ENCODE measurements around the gene CCDC149. TPM values are rescaled to one million over a fixed set of nuclear protein-coding genes. Genes with fewer than 3 reads are reported as not detected.
A peak's percentile ranks its signal among the peaks of the same experiment; 100 is the strongest.

CCDC149 gene
- total and polyA plus RNA-seq, 11 donors, result 5.8 to 14.7 (median 9.9) TPM

DNA sequence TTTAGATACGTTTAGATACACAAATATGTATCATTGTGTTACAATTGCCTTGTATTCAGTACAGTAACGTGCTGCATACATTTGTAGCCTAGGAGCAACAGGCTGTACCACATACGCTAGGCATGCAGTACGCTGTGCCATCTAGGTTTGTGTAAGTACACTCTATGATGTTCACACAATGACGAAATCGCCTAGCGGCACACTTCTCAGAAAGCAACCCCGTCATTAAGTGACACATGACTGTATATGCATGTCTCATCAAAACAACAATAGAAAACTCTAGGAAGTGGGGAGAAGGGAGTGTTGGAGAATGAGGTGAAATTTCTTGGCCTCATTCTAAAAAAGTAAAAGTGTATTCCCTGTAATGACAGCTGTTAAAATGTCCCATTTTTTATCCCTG lies 32.7 kb downstream of the CCDC149 start:
- intact Hi-C loops (cut with DNase I), result no loop called here

DNA sequence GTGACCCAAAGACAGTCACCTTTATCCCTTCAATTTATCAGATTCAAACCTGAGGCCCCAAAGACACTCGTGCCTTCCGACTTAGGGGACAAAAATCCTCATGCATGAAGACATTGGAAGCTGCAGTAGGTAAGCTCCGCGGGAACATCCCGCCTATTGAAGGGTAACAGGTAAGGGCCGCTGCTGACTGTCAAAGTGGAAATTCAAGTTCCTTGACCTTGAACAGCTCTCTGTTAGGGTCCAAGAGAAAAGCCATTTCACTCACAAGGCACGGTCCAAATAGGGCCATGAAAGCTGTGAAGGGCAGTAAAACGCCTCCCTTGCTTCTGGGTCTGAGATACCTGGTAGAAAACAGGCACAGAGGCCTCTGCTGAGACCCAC lies 34.2 kb downstream of the CCDC149 start:
- peak overlapping the region in 1 of 12 donors; percentile 15 for H3K27ac ChIP-seq
- DNase-seq (no peak), ATAC-seq (no peak)
- no peaks in the 10 kb centered on the region for H3K27me3 ChIP-seq
- H3K36me3 ChIP-seq, result peaks cover 0 to 23% (median 7%) of the 10 kb centered on the region in 9 donors
- 78 to 92% (median 85%) methylated on average over 8 of the region's 8 CpGs for WGBS, 4 donors
- no peaks in the 10 kb centered on the region for H3K9me3 ChIP-seq
- intact Hi-C loops (cut with DNase I), result no loop called here
- H3K4me3 ChIP-seq, result no peak overlapping the region
- H3K4me1 ChIP-seq, result peaks cover 0 to 11% (median 0%) of the 10 kb centered on the region in 12 donors
- no peak for TF ChIP-seq POLR2A (IDR thresholded peaks at IDR 0.05)
- TF ChIP-seq, protein P1, sequence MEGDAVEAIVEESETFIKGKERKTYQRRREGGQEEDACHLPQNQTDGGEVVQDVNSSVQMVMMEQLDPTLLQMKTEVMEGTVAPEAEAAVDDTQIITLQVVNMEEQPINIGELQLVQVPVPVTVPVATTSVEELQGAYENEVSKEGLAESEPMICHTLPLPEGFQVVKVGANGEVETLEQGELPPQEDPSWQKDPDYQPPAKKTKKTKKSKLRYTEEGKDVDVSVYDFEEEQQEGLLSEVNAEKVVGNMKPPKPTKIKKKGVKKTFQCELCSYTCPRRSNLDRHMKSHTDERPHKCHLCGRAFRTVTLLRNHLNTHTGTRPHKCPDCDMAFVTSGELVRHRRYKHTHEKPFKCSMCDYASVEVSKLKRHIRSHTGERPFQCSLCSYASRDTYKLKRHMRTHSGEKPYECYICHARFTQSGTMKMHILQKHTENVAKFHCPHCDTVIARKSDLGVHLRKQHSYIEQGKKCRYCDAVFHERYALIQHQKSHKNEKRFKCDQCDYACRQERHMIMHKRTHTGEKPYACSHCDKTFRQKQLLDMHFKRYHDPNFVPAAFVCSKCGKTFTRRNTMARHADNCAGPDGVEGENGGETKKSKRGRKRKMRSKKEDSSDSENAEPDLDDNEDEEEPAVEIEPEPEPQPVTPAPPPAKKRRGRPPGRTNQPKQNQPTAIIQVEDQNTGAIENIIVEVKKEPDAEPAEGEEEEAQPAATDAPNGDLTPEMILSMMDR (IDR thresholded peaks at IDR 0.05), result no peak

More for the DNA sequence above, 32.7 kb downstream of the CCDC149 start:
- Histone ChIP-seq H3K9me3 (no peaks in the 10 kb centered on the region), H3K36me3 (peaks cover 0 to 13% (median 4%) of the 10 kb centered on the region in 9 donors), H3K4me1 (peaks cover 0 to 11% (median 0%) of the 10 kb centered on the region in 12 donors), H3K27ac (no peak overlapping the region), H3K27me3 (no peaks in the 10 kb centered on the region), H3K4me3 (no peak overlapping the region)
- no peak for DNase-seq
- 93 to 96% (median 95%) methylated on average over 8 of the region's 8 CpGs for WGBS, 4 donors
- no peak for ATAC-seq
- TF ChIP-seq, protein P1 (IDR thresholded peaks at IDR 0.05), result no peak
- no peak for TF ChIP-seq POLR2A (IDR thresholded peaks at IDR 0.05)

DNA sequence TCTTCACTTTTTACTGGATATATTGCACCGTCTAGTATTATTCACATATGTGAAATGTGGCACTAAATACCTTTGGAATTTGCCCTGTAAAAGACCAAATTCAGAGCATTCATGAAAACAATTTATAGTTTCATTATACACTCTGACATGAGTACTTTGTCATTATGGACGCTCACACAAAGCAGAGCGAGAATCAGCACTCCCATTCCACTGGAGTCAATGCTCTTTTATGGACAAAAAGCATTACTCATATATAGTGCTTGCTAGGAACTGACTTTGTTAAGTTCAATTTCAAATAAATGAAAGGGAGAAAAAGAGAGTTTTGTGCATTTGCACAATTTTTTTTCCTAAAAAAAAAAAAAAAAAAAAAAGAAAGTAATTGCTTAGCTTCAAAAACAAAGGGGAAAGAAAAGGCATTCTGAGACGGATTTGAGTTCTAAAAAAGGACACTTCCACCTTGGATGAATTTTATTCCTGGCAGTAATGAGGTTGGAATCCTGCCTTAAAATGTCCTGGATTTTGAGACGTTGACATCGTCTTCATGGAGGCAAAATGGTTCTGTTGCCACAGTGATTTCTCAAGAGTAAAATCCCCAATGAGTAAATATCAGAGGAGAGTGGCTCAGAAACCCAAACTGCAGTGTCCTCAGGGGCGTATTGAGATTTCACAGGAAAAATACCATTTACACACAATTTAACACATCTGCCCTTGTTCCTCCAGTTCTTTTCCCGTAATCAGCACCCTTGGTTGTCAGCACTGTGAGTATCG lies 34.8 kb downstream of the CCDC149 start:
- DNase-seq (no peak), ATAC-seq (no peak)
- Histone ChIP-seq H3K36me3 (peaks cover 0 to 28% (median 9%) of the 10 kb centered on the region in 9 donors), H3K27me3 (no peaks in the 10 kb centered on the region), H3K4me3 (no peak overlapping the region), H3K4me1 (peaks cover 0 to 11% (median 0%) of the 10 kb centered on the region in 12 donors), H3K9me3 (no peaks in the 10 kb centered on the region), H3K27ac (peak overlapping the region in 1 of 12 donors; percentile 15)
- intact Hi-C loops (cut with DNase I), result no loop called here
- TF ChIP-seq POLR2A (IDR thresholded peaks at IDR 0.05), result no peak
- TF ChIP-seq, protein P1 (IDR thresholded peaks at IDR 0.05), result no peak
- WGBS, 4 donors, result 78 to 83% (median 79%) methylated on average over 9 of the region's 9 CpGs

DNA sequence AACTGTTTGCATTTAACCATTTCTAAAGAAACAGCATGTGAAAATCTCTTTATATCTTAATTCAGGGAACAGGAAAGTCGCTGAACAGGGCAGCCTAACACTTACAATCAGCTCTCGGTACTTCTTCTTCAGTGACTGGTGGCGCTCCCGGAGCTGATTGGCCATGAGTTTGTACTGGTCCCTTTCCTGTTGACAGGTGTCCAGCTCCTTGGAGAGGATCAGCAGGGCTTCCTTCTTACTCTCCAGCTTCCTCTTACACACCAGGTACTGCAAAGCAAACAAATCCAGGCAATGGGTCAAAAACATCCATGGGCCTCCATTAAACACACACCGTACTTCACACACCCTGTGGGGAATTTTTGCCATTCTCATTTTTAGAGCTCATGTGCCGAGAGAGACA lies 36.4 kb downstream of the CCDC149 start:
- H3K27me3 ChIP-seq, result no peaks in the 10 kb centered on the region
- ATAC-seq (no peak), DNase-seq (no peak)
- intact Hi-C loops (cut with DNase I), result no loop called here
- H3K4me1 ChIP-seq, result peaks cover 0 to 4% (median 0%) of the 10 kb centered on the region in 12 donors
- H3K9me3 ChIP-seq, result no peaks in the 10 kb centered on the region
- H3K36me3 ChIP-seq, result peaks cover 0 to 41% (median 17%) of the 10 kb centered on the region in 9 donors
- 84 to 90% (median 88%) methylated on average over 6 of the region's 6 CpGs for WGBS, 4 donors
- H3K4me3 ChIP-seq, result no peak overlapping the region
- H3K27ac ChIP-seq, result no peak overlapping the region
- no peak for TF ChIP-seq POLR2A (IDR thresholded peaks at IDR 0.05)
- TF ChIP-seq, protein P1 (IDR thresholded peaks at IDR 0.05), result no peak

Measured in heart left ventricle (tissue), 16 donors.